Measurements from ENCODE around the gene RALY.

DNA sequence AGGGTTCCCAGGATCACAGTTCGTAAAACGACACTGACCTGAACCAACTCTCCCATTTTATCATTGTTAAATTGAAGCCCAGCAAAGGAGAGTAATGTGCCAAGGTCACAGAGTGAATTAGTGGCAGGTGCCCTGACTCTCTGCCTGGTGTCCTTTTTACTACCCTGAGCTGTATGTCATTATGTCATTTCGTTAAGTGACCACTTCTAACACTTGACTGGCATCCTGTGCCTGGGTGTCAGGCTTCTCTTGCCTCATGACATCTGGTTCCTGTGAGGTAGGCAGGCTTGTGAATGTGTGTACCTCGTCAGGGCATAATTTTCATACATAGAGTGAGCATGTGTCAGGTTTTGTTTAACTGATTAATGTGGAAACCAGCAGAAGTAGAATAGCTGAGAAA, 48.6 kb downstream of the RALY start:
- TF ChIP-seq, protein P1, sequence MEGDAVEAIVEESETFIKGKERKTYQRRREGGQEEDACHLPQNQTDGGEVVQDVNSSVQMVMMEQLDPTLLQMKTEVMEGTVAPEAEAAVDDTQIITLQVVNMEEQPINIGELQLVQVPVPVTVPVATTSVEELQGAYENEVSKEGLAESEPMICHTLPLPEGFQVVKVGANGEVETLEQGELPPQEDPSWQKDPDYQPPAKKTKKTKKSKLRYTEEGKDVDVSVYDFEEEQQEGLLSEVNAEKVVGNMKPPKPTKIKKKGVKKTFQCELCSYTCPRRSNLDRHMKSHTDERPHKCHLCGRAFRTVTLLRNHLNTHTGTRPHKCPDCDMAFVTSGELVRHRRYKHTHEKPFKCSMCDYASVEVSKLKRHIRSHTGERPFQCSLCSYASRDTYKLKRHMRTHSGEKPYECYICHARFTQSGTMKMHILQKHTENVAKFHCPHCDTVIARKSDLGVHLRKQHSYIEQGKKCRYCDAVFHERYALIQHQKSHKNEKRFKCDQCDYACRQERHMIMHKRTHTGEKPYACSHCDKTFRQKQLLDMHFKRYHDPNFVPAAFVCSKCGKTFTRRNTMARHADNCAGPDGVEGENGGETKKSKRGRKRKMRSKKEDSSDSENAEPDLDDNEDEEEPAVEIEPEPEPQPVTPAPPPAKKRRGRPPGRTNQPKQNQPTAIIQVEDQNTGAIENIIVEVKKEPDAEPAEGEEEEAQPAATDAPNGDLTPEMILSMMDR (conservative IDR thresholded peaks at IDR 0.05; ENCODE audit: low read length), result no peak
- no peak for TF ChIP-seq EZH2phosphoT487 (IDR thresholded peaks at IDR 0.05; ENCODE audit: borderline replicate concordance, low read depth, low read length)
